ENCODE results near the gene SETBP1.

DNA sequence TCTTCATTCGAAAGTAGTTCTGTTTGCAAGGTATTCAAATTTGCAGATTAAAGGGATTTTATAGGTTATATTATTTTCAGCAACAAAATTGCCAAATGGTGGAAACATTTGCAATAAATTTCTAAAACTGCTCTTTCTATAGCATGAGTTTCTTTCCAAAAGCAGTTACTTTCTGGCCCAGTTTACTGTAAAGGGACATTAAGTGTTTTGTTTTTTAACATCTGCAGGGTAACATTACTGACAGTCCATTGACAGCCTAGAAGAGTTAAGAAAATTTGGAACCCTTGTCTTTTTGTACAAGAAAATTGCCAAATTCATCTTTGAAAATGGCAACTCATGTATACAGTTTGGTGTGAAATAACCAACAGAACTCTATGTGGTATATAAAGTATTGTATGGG lies 375.1 kb downstream of the SETBP1 start:
- TF ChIP-seq SMC3 (IDR thresholded peaks at IDR 0.05; ENCODE audit: low read depth, low read length): no peak
- TF ChIP-seq, protein P1, sequence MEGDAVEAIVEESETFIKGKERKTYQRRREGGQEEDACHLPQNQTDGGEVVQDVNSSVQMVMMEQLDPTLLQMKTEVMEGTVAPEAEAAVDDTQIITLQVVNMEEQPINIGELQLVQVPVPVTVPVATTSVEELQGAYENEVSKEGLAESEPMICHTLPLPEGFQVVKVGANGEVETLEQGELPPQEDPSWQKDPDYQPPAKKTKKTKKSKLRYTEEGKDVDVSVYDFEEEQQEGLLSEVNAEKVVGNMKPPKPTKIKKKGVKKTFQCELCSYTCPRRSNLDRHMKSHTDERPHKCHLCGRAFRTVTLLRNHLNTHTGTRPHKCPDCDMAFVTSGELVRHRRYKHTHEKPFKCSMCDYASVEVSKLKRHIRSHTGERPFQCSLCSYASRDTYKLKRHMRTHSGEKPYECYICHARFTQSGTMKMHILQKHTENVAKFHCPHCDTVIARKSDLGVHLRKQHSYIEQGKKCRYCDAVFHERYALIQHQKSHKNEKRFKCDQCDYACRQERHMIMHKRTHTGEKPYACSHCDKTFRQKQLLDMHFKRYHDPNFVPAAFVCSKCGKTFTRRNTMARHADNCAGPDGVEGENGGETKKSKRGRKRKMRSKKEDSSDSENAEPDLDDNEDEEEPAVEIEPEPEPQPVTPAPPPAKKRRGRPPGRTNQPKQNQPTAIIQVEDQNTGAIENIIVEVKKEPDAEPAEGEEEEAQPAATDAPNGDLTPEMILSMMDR (conservative IDR thresholded peaks at IDR 0.05; ENCODE audit: low read depth, low read length): no peak
- no peak for TF ChIP-seq RAD21 (IDR thresholded peaks at IDR 0.05; ENCODE audit: low read length)
- no peak for TF ChIP-seq POLR2A (IDR thresholded peaks at IDR 0.05; ENCODE audit: low read depth, low read length)
- no peak for TF ChIP-seq MAFK (IDR thresholded peaks at IDR 0.05; ENCODE audit: low read depth, low read length)
- TF ChIP-seq CEBPB (IDR thresholded peaks at IDR 0.05; ENCODE audit: low read depth, low read length): no peak
- no peak for TF ChIP-seq BHLHE40 (IDR thresholded peaks at IDR 0.05; ENCODE audit: low read depth, low read length)
- TF ChIP-seq, protein P2, sequence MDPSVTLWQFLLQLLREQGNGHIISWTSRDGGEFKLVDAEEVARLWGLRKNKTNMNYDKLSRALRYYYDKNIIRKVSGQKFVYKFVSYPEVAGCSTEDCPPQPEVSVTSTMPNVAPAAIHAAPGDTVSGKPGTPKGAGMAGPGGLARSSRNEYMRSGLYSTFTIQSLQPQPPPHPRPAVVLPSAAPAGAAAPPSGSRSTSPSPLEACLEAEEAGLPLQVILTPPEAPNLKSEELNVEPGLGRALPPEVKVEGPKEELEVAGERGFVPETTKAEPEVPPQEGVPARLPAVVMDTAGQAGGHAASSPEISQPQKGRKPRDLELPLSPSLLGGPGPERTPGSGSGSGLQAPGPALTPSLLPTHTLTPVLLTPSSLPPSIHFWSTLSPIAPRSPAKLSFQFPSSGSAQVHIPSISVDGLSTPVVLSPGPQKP (IDR thresholded peaks at IDR 0.05; ENCODE audit: borderline replicate concordance, low read depth, low read length): no peak
- no peak for TF ChIP-seq CHD1 (IDR thresholded peaks at IDR 0.05; ENCODE audit: low read depth, low read length)
- no peak for TF ChIP-seq MXI1 (IDR thresholded peaks at IDR 0.05; ENCODE audit: borderline replicate concordance, low read depth, low read length)
- no peak for TF ChIP-seq MAZ (IDR thresholded peaks at IDR 0.05; ENCODE audit: borderline replicate concordance, low read depth, low read length)

Measured in IMR-90 (cell line).